K562 (cell line): ENCODE results near the gene CBX4. TPM values are rescaled to one million over a fixed set of nuclear protein-coding genes. Genes with fewer than 3 reads are reported as not detected.
A peak's percentile ranks its signal among the peaks of the same experiment; 100 is the strongest.

ENCODE experiments used
- BCOR ChIP-seq: fragments of 450-650 bp; IDR thresholded peaks from 2 replicates; pipeline ENCODE4 v1.6.1; 2016
- CAMTA2 ChIP-seq: fragments of 250-450 bp; sonication (Bioruptor Pico); conservative IDR thresholded peaks from 2 replicates; pipeline ENCODE4 v1.5.1; 2022
- FIP1L1 ChIP-seq: fragments of 200-400 bp; formaldehyde crosslinking; IDR thresholded peaks from 2 replicates; pipeline ENCODE4 v1.6.1; 2018; ENCODE audit warnings: mild to moderate bottlenecking, low read depth, low read length; ENCODE audit not compliant: poor library complexity, severe bottlenecking
- GATAD2A ChIP-seq: fragments of 450-650 bp; IDR thresholded peaks from 2 replicates; pipeline ENCODE4 v1.6.1; 2017
- HDAC1 ChIP-seq, 2 experiments: fragments of 450-650 bp; IDR thresholded peaks; 2 replicates each; pipeline ENCODE4 v1.6.1; 2016 to 2017; ENCODE audit warnings: inconsistent platforms in 1 of 2, mild to moderate bottlenecking in 1 of 2, moderate library complexity in 1 of 2
- MXI1 ChIP-seq: IDR thresholded peaks from 2 replicates; pipeline ENCODE4 v1.6.1; 2011; ENCODE audit warnings: low read depth, mild to moderate bottlenecking, improper control_type of control experiment, low read length
- NCOA2 ChIP-seq, 2 experiments: fragments of 450-650 bp; IDR thresholded peaks; 2 replicates each; pipeline ENCODE4 v1.6.1; 2018; ENCODE audit warnings: mild to moderate bottlenecking in 2 of 2, moderate library complexity in 1 of 2; ENCODE audit not compliant: partially characterized antibody in 2 of 2
- NCOA4 ChIP-seq: fragments of 450-650 bp; IDR thresholded peaks from 2 replicates; pipeline ENCODE4 v1.6.1; 2018; ENCODE audit warnings: mild to moderate bottlenecking; ENCODE audit not compliant: partially characterized antibody
- PHF21A ChIP-seq: fragments of 450-650 bp; IDR thresholded peaks from 2 replicates; pipeline ENCODE4 v1.6.1; 2017; ENCODE audit warnings: low read depth, borderline replicate concordance
- RAD21 ChIP-seq, 2 experiments: fragments of 250-450 bp in 1 of 2; fragments of 450-650 bp in 1 of 2; sonication (Bioruptor Pico) in 1 of 2; formaldehyde crosslinking in 1 of 2; IDR thresholded peaks in 1 of 2; conservative IDR thresholded peaks in 1 of 2; 2 replicates each; pipeline versions ENCODE4 v1.4.0 to v1.8.0; 2020 to 2022; ENCODE audit warnings: mild to moderate bottlenecking in 2 of 2, moderate library complexity in 1 of 2
- RBM17 ChIP-seq: fragments of 200-400 bp; formaldehyde crosslinking; IDR thresholded peaks from 2 replicates; pipeline ENCODE4 v1.6.1; 2017; ENCODE audit warnings: low read depth, mild to moderate bottlenecking, low read length, borderline replicate concordance
- SIN3A ChIP-seq, 2 experiments: fragments of 150-350 bp in 1 of 2; IDR thresholded peaks; 2 replicates each; pipeline ENCODE4 v1.6.1; 2011 to 2016; ENCODE audit warnings: borderline replicate concordance in 2 of 2, low read depth in 2 of 2, low read length in 2 of 2, mild to moderate bottlenecking in 2 of 2, moderate library complexity in 2 of 2; ENCODE audit not compliant: control insufficient read depth in 1 of 2
- SREBF2 ChIP-seq: sonication (generic); formaldehyde crosslinking; IDR thresholded peaks from 2 replicates; pipeline ENCODE4 v1.4.0; 2020; ENCODE audit warnings: mild to moderate bottlenecking, missing genetic modification reagents
- TFAM ChIP-seq: fragments of 250-450 bp; sonication (Bioruptor Pico); conservative IDR thresholded peaks from 2 replicates; pipeline ENCODE4 v1.5.0; 2021; ENCODE audit warnings: mild to moderate bottlenecking, moderate library complexity
- ZNF12 ChIP-seq: sonication (generic); formaldehyde crosslinking; IDR thresholded peaks from 2 replicates; pipeline ENCODE4 v1.4.0; 2020; ENCODE audit warnings: mild to moderate bottlenecking, missing genetic modification reagents
- polyA plus RNA-seq, 8 experiments: library from polyadenylated mRNA; depleted of rRNA in 4 of 8; stranded (reverse) in 5 of 8; unstranded in 3 of 8; fragments of >200 nt; fragmentation: Nextera tagmentation in 2 of 8; fragmentation: Illumina TruSeq in 1 of 8; extraction: Ambion mirVana in 2 of 8; extraction: Trizol in 1 of 8; gene quantifications; 2 replicates each; pipeline versions ENCODE4 v1.2.1 to v1.2.3, GENCODE V29; 2011 to 2014; ENCODE audit warnings: inconsistent platforms in 1 of 8, missing spikeins in 1 of 8
- total RNA-seq, 7 experiments: library from RNA; depleted of rRNA in 6 of 7; stranded (reverse); fragments of >200 nt in 6 of 7; fragmentation: Illumina TruSeq in 2 of 7; extraction: Trizol in 2 of 7; gene quantifications; 2 replicates each; pipeline versions ENCODE4 v1.2.1 to v1.2.3, GENCODE V29; 2011 to 2021; ENCODE audit warnings: low replicate concordance in 1 of 7
- TF ChIP-seq, protein P1 (sequence below): fragments of 250-450 bp; sonication (Bioruptor Pico); IDR thresholded peaks from 2 replicates; pipeline ENCODE4 v1.8.0; 2022; ENCODE audit warnings: inconsistent platforms
- TF ChIP-seq, protein P2 (sequence below): fragments of 200-800 bp; sonication (Bioruptor generic); IDR thresholded peaks from 2 replicates; pipeline ENCODE4 v1.6.1; 2017; ENCODE audit warnings: missing genetic modification characterization, missing compliant biosample characterization
- TF ChIP-seq, protein P3 (sequence below): fragments of 250-450 bp; sonication (Bioruptor Pico); IDR thresholded peaks from 2 replicates; pipeline ENCODE4 v1.4.0; 2020; ENCODE audit warnings: mild to moderate bottlenecking
- TF ChIP-seq, protein P4 (sequence below): sonication (generic); formaldehyde crosslinking; IDR thresholded peaks from 2 replicates; pipeline ENCODE4 v1.8.0; 2022; ENCODE audit warnings: missing genetic modification reagents, mild to moderate bottlenecking, borderline replicate concordance

The CBX4 gene
- total and polyA plus RNA-seq, 9 of the 15 experiments (the other 6 are each of a cell fraction or from before 2014, with no cell fraction given) = 0.98 to 50.5 (median 10.0) TPM

GRCh38 chr17:79839356-79840268, at the start of gene CBX4 (continued):
- TF ChIP-seq, protein P1, sequence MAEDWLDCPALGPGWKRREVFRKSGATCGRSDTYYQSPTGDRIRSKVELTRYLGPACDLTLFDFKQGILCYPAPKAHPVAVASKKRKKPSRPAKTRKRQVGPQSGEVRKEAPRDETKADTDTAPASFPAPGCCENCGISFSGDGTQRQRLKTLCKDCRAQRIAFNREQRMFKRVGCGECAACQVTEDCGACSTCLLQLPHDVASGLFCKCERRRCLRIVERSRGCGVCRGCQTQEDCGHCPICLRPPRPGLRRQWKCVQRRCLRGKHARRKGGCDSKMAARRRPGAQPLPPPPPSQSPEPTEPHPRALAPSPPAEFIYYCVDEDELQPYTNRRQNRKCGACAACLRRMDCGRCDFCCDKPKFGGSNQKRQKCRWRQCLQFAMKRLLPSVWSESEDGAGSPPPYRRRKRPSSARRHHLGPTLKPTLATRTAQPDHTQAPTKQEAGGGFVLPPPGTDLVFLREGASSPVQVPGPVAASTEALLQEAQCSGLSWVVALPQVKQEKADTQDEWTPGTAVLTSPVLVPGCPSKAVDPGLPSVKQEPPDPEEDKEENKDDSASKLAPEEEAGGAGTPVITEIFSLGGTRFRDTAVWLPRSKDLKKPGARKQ (CRISPR knock-in tag) = peak; percentile 73; the same call in 1 of the 2 replicates
- TF ChIP-seq, protein P2, sequence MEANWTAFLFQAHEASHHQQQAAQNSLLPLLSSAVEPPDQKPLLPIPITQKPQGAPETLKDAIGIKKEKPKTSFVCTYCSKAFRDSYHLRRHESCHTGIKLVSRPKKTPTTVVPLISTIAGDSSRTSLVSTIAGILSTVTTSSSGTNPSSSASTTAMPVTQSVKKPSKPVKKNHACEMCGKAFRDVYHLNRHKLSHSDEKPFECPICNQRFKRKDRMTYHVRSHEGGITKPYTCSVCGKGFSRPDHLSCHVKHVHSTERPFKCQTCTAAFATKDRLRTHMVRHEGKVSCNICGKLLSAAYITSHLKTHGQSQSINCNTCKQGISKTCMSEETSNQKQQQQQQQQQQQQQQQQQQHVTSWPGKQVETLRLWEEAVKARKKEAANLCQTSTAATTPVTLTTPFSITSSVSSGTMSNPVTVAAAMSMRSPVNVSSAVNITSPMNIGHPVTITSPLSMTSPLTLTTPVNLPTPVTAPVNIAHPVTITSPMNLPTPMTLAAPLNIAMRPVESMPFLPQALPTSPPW = peak; percentile 98
- TF ChIP-seq ZNF12 (CRISPR knock-in tag) (no peak), CAMTA2 (CRISPR knock-in tag) (no peak), GATAD2A (peak; percentile 76; the same call in 1 of the 2 replicates), FIP1L1 (peak; percentile 95), NCOA2 (IDR thresholded peaks at IDR 0.05; ENCODE audit: partially characterized antibody in 2 of 2) (no peak), PHF21A (peak; percentile 50; the same call in 1 of the 2 replicates), RAD21 (CRISPR knock-in tag; conservative IDR thresholded peaks at IDR 0.05 in 1 of 2, IDR thresholded peaks at IDR 0.05 in 1 of 2) (peak; percentile 78 to 79), TFAM (no peak), SIN3A (IDR thresholded peaks at IDR 0.05; ENCODE audit: borderline replicate concordance in 2 of 2, control insufficient read depth in 1 of 2, low read depth in 2 of 2, low read length in 2 of 2) (peak; percentile 26 to 54; a peak in 2 of 4 replicates), HDAC1 (IDR thresholded peaks at IDR 0.05) (peak in 1 of 2 experiments; percentile 82; a peak in 2 of 4 replicates), BCOR (0 out of 2 replicates have a peak, but pooled peaks have one; percentile 10), NCOA4 (no peak), RBM17 (no peak), SREBF2 (CRISPR knock-in tag) (no peak), MXI1 (no peak)
- TF ChIP-seq, protein P3, sequence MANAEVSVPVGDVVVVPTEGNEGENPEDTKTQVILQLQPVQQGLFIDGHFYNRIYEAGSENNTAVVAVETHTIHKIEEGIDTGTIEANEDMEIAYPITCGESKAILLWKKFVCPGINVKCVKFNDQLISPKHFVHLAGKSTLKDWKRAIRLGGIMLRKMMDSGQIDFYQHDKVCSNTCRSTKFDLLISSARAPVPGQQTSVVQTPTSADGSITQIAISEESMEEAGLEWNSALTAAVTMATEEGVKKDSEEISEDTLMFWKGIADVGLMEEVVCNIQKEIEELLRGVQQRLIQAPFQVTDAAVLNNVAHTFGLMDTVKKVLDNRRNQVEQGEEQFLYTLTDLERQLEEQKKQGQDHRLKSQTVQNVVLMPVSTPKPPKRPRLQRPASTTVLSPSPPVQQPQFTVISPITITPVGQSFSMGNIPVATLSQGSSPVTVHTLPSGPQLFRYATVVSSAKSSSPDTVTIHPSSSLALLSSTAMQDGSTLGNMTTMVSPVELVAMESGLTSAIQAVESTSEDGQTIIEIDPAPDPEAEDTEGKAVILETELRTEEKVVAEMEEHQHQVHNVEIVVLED (CRISPR knock-in tag) = peak; percentile 64; the same call in 1 of the 2 replicates
- TF ChIP-seq, protein P4, sequence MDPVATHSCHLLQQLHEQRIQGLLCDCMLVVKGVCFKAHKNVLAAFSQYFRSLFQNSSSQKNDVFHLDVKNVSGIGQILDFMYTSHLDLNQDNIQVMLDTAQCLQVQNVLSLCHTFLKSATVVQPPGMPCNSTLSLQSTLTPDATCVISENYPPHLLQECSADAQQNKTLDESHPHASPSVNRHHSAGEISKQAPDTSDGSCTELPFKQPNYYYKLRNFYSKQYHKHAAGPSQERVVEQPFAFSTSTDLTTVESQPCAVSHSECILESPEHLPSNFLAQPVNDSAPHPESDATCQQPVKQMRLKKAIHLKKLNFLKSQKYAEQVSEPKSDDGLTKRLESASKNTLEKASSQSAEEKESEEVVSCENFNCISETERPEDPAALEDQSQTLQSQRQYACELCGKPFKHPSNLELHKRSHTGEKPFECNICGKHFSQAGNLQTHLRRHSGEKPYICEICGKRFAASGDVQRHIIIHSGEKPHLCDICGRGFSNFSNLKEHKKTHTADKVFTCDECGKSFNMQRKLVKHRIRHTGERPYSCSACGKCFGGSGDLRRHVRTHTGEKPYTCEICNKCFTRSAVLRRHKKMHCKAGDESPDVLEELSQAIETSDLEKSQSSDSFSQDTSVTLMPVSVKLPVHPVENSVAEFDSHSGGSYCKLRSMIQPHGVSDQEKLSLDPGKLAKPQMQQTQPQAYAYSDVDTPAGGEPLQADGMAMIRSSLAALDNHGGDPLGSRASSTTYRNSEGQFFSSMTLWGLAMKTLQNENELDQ = 0 out of 2 replicates have a peak, but pooled peaks have one; percentile 34
